HFFc6 (cell line): ENCODE data around the gene ST7. TPM values are rescaled to one million over a fixed set of nuclear protein-coding genes. Genes with fewer than 3 reads are reported as not detected.
"Not testable (repeated sequence)": the region's sequence is repeated elsewhere in the genome, so short reads cannot be mapped to it uniquely, and the experiment has no call there.

ENCODE experiments used
- DNase-seq: peaks from one replicate; pipeline ENCODE4 v3.0.0-alpha.2; 2018
- H3K27ac Mint-ChIP-seq: 2 replicates; pipeline ENCODE4 v1.8.0; 2020; ENCODE audit warnings: mild to moderate bottlenecking, mixed read lengths
- H3K27me3 Mint-ChIP-seq: 2 replicates; pipeline ENCODE4 v1.8.0; 2021; ENCODE audit warnings: mild to moderate bottlenecking, moderate library complexity, mixed read lengths; ENCODE audit not compliant: insufficient read depth
- H3K36me3 Mint-ChIP-seq: 2 replicates; pipeline ENCODE4 v1.8.0; 2021; ENCODE audit warnings: low read depth, mixed read lengths
- H3K4me1 Mint-ChIP-seq: 2 replicates; pipeline ENCODE4 v1.8.0; 2020; ENCODE audit warnings: low read depth, mixed read lengths
- H3K4me3 Mint-ChIP-seq: 2 replicates; pipeline ENCODE4 v1.8.0; 2020; ENCODE audit warnings: mild to moderate bottlenecking, moderate library complexity, mixed read lengths
- H3K9me3 Mint-ChIP-seq: 2 replicates; pipeline ENCODE4 v1.8.0; 2020; ENCODE audit warnings: mild to moderate bottlenecking, mixed read lengths
- CTCF ChIP-seq: fragments of 200-600 bp; sonication (generic); IDR thresholded peaks from 2 replicates; pipeline ENCODE4 v1.5.0; 2021; ENCODE audit warnings: antibody characterized with exemption, mild to moderate bottlenecking
- total RNA-seq, 6 experiments: library from RNA; stranded (reverse); fragmentation: NEBNext Ultra II Directional; extraction: Animal tissue kit (Norgen Biotek cat#: 25700); gene quantifications; 2 replicates in 1 of 6; 3 replicates in 5 of 6; pipeline ENCODE4 v1.2.3, GENCODE V29; 2021

The ST7 gene
- total RNA-seq, 6 experiments from 2014 or later = 13.5 to 18.8 (median 16.8) TPM

GRCh38 chr7:116971869-116972268, 18.6 kb downstream of the ST7 start:
- no peak for TF ChIP-seq CTCF
- H3K27me3 Mint-ChIP-seq = no peaks in the 10 kb centered on the region; the same call in 1 of the 2 replicates
- H3K9me3 Mint-ChIP-seq = no peaks in the 10 kb centered on the region
- no peak for DNase-seq
- H3K4me1 Mint-ChIP-seq = peaks cover 40% of the 10 kb centered on the region
- H3K4me3 Mint-ChIP-seq = no peak overlapping the region
- H3K36me3 Mint-ChIP-seq = peaks cover 5% of the 10 kb centered on the region; the same call in 1 of the 2 replicates
- H3K27ac Mint-ChIP-seq = no peak overlapping the region

- not testable (repeated sequence) for DNase-seq, H3K9me3 Mint-ChIP-seq, H3K36me3 Mint-ChIP-seq, H3K27me3 Mint-ChIP-seq, H3K4me3 Mint-ChIP-seq, H3K27ac Mint-ChIP-seq
- peaks cover 50% of the 10 kb centered on the region for H3K4me1 Mint-ChIP-seq
These were observed 21.7 kb downstream of the ST7 start for GRCh38 chr7:116975024-116975423.

- no peak for TF ChIP-seq CTCF
- Mint-ChIP-seq H3K27ac (peak overlapping the region; percentile 68; the same call in 1 of the 2 replicates), H3K9me3 (no peaks in the 10 kb centered on the region), H3K4me1 (peaks cover 38% of the 10 kb centered on the region), H3K4me3 (no peak overlapping the region; the same call in 1 of the 2 replicates), H3K27me3 (no peaks in the 10 kb centered on the region; the same call in 1 of the 2 replicates), H3K36me3 (peaks cover 5% of the 10 kb centered on the region; the same call in 1 of the 2 replicates)
- no peak for DNase-seq
These were observed 23.9 kb downstream of the ST7 start for GRCh38 chr7:116977172-116977571.

- TF ChIP-seq CTCF = no peak
- Mint-ChIP-seq H3K36me3 (peaks cover 5% of the 10 kb centered on the region; the same call in 1 of the 2 replicates), H3K9me3 (no peaks in the 10 kb centered on the region), H3K27me3 (no peaks in the 10 kb centered on the region), H3K4me1 (peaks cover 38% of the 10 kb centered on the region), H3K4me3 (no peak overlapping the region), H3K27ac (peak overlapping the region; percentile 68; the same call in 1 of the 2 replicates)
- DNase-seq = no peak
These were observed 24.7 kb downstream of the ST7 start for GRCh38 chr7:116978006-116978405.

- Mint-ChIP-seq H3K4me3 (no peak overlapping the region), H3K4me1 (peaks cover 38% of the 10 kb centered on the region), H3K36me3 (peaks cover 5% of the 10 kb centered on the region; the same call in 1 of the 2 replicates), H3K27me3 (no peaks in the 10 kb centered on the region), H3K9me3 (no peaks in the 10 kb centered on the region), H3K27ac (peak overlapping the region; percentile 48; the same call in 1 of the 2 replicates)
- no peak for TF ChIP-seq CTCF
- no peak for DNase-seq
These were observed 26.1 kb downstream of the ST7 start for GRCh38 chr7:116979430-116979829.

- Mint-ChIP-seq H3K36me3 (no peaks in the 10 kb centered on the region), H3K9me3 (no peaks in the 10 kb centered on the region), H3K4me3 (no peak overlapping the region), H3K4me1 (peaks cover 47% of the 10 kb centered on the region), H3K27me3 (no peaks in the 10 kb centered on the region), H3K27ac (no peak overlapping the region)
- TF ChIP-seq CTCF = no peak
- no peak for DNase-seq
These were observed 27.1 kb downstream of the ST7 start for GRCh38 chr7:116980354-116980753.
